ENCODE data around the gene RTN4RL1.

Gene RTN4RL1

DNA sequence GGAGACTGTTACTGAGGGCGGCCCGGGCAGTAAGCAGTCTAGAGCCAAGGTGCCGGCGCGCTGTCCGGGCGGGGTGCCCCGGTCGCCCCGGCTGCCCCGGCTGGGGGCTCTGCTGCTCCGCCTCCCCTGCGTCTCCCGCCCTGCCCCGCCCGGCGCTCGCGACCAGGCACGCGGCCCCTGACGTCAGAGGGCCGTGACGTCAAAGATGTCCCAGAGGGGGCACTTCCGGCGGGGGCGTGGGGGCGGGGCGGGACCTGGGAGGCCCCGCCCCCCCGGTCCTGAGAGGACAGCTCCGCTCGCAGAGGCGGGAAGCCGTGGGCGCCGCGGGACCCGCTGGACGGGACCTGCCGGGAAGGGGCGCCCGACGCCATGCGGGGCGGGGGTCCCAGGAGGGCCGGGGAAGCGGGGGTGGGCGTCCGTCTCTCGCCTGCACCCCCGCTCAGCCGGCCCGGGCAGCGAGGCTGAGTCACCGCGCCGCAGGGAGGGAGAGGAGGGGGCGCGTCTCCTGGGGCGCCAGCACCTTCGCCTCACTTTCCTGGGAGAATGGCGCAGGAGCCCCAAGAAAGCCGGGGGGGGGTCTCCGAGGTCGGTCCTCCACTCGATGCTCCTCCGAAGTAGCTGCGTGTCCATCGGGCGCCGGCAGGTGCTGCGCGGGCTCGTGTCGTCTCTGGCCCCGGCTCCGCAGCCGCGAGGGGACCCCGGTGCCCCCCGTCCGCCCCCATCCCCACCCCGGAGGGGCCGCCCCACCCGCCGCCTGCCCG, 25.3 kb upstream of the RTN4RL1 start:
- H3K23ac ChIP-seq (ENCODE audit: low read length): no peak overlapping the region
- H4K8ac ChIP-seq (ENCODE audit: low read depth, low read length): no peak overlapping the region
- H3K79me1 ChIP-seq (ENCODE audit: low read length): no peaks in the 10 kb centered on the region
- H4K5ac ChIP-seq (ENCODE audit: low read length): no peak overlapping the region
- peaks cover 3% of the 10 kb centered on the region for H3K4me1 ChIP-seq (ENCODE audit: control insufficient read depth, low read depth, low read length)
- H2AK5ac ChIP-seq (ENCODE audit: low read length): no peak overlapping the region
- no peaks in the 10 kb centered on the region for H3K36me3 ChIP-seq (ENCODE audit: control insufficient read depth, insufficient read depth, low read length)
- no peak overlapping the region for H3K18ac ChIP-seq (ENCODE audit: low read length)
- no peak overlapping the region for H3K27ac ChIP-seq (ENCODE audit: low read depth, low read length)
- no peak overlapping the region for H2BK15ac ChIP-seq (replicated peaks; ENCODE audit: low read depth)
- no peak overlapping the region for H2BK5ac ChIP-seq (ENCODE audit: low read length)
- DNase-seq: peak; percentile 77
- H2BK120ac ChIP-seq (ENCODE audit: low read depth, low read length): no peak overlapping the region
- WGBS (ENCODE audit: extremely low coverage, insufficient coverage, low lambda C conversion rate): no CpG with 5 or more reads among the region's 88 CpGs
- H3K4me2 ChIP-seq (ENCODE audit: low read length): no peak overlapping the region
- H3K4me3 ChIP-seq (ENCODE audit: low read length): no peak overlapping the region
- H3K56ac ChIP-seq (ENCODE audit: low read length): no peak overlapping the region
- no peak overlapping the region for H3K9ac ChIP-seq (ENCODE audit: low read length)
- H3K4ac ChIP-seq (ENCODE audit: low read depth, low read length): no peak overlapping the region
- H3K27me3 ChIP-seq (ENCODE audit: insufficient read depth, low read length, poor library complexity): peaks cover 32% of the 10 kb centered on the region
- H3K79me2 ChIP-seq (ENCODE audit: control insufficient read depth, insufficient read depth, low read length): no peaks in the 10 kb centered on the region

DNA sequence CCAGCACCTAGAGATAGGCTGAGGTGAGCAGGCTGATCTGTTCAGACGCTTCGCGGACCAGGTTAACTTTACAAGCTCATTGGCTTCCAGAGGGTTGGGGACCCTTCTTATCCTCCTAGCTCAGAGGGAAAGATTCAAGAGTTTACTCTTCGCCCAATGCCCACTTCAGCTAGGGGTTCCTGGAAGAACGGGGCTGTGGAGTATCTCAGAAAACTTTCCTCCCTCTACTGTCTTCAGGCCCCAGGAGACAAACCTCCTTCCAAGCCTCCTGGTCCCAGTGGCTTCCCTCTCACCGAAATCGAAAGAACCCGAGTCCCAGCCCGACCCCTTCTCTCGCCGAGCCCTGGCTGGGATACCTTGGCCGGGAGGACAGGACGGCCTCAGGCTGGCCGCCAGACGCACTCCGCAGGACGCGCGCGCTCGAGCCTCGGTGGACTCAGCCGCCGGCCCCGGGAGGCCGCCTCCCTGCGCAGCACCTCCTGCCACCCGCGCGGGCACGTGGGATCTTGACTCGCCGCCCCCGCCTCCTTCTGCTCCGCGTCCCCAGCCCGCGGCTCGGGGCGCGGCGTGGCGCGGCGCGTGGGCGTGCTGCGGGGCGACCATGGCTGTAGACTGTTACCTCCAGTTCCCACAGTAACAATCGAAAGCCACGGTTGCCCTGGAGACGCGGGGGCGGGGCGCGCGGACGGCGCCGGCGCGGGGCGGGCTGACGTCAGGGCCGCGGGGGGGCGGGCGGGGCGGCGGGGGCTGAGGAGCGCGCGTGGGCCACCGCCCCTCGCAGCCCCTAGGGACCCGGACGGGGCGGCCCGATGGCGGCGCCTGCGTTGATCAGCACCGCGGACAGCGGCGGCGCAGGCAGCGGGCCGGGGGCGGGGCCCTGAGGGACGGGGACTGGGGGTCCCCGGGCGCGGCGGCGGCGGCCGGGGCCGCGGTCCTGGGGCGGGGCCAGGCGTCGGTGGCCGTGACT, 24.5 kb upstream of the RTN4RL1 start:
- H3K27ac ChIP-seq (ENCODE audit: low read depth, low read length): peak overlapping the region; percentile 89
- H4K8ac ChIP-seq (ENCODE audit: low read depth, low read length): no peak overlapping the region
- peaks cover 3% of the 10 kb centered on the region for H3K4me1 ChIP-seq (ENCODE audit: control insufficient read depth, low read depth, low read length)
- H3K4me2 ChIP-seq (ENCODE audit: low read length): peak overlapping the region; percentile 80
- H3K27me3 ChIP-seq (ENCODE audit: insufficient read depth, low read length, poor library complexity): peaks cover 28% of the 10 kb centered on the region
- H3K36me3 ChIP-seq (ENCODE audit: control insufficient read depth, insufficient read depth, low read length): no peaks in the 10 kb centered on the region
- peak overlapping the region; percentile 37 for H2BK120ac ChIP-seq (ENCODE audit: low read depth, low read length)
- no peak overlapping the region for H2BK15ac ChIP-seq (replicated peaks; ENCODE audit: low read depth)
- no peaks in the 10 kb centered on the region for H3K79me1 ChIP-seq (ENCODE audit: low read length)
- peak overlapping the region; percentile 44 for H3K9ac ChIP-seq (ENCODE audit: low read length)
- H4K5ac ChIP-seq (ENCODE audit: low read length): no peak overlapping the region
- no peaks in the 10 kb centered on the region for H3K79me2 ChIP-seq (ENCODE audit: control insufficient read depth, insufficient read depth, low read length)
- peak overlapping the region; percentile 64 for H3K18ac ChIP-seq (ENCODE audit: low read length)
- no peak overlapping the region for H3K4ac ChIP-seq (ENCODE audit: low read depth, low read length)
- DNase-seq: peak; percentile 70
- H2AK5ac ChIP-seq (ENCODE audit: low read length): no peak overlapping the region
- H3K4me3 ChIP-seq (ENCODE audit: low read length): no peak overlapping the region
- H2BK5ac ChIP-seq (ENCODE audit: low read length): no peak overlapping the region
- H3K56ac ChIP-seq (ENCODE audit: low read length): peak overlapping the region; percentile 67
- H3K23ac ChIP-seq (ENCODE audit: low read length): no peak overlapping the region
- WGBS (ENCODE audit: extremely low coverage, insufficient coverage, low lambda C conversion rate): no CpG with 5 or more reads among the region's 104 CpGs

DNA sequence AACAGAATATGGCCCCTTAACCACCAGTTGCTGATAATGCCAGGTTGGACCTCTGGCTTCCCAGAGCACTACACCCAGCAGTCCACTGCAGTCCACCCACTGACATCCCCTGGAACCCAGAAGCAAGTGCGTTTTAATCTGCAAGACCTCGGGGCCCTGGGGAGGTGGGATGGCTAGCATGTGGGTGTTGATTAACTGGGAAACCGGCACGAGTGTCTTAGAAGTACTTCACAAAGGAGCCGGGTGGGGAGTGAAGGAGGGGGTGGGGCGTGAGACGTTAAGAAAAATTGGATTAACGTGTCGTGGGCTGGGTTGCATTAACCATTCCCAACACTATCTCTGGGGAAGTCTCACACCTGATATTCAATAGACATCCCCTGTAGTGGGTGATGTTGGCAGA, 23.7 kb upstream of the RTN4RL1 start:
- Histone ChIP-seq H4K5ac (ENCODE audit: low read length) (no peak overlapping the region), H3K4me1 (ENCODE audit: control insufficient read depth, low read depth, low read length) (peaks cover 3% of the 10 kb centered on the region), H3K4me2 (ENCODE audit: low read length) (no peak overlapping the region), H3K79me1 (ENCODE audit: low read length) (no peaks in the 10 kb centered on the region), H3K79me2 (ENCODE audit: control insufficient read depth, insufficient read depth, low read length) (no peaks in the 10 kb centered on the region), H3K27me3 (ENCODE audit: insufficient read depth, low read length, poor library complexity) (peaks cover 21% of the 10 kb centered on the region), H2BK15ac (replicated peaks; ENCODE audit: low read depth) (no peak overlapping the region), H2AK5ac (ENCODE audit: low read length) (no peak overlapping the region), H4K8ac (ENCODE audit: low read depth, low read length) (no peak overlapping the region), H3K27ac (ENCODE audit: low read depth, low read length) (no peak overlapping the region), H2BK5ac (ENCODE audit: low read length) (no peak overlapping the region), H2BK120ac (ENCODE audit: low read depth, low read length) (no peak overlapping the region), H3K18ac (ENCODE audit: low read length) (no peak overlapping the region), H3K4me3 (ENCODE audit: low read length) (no peak overlapping the region), H3K23ac (ENCODE audit: low read length) (no peak overlapping the region), H3K56ac (ENCODE audit: low read length) (no peak overlapping the region), H3K36me3 (ENCODE audit: control insufficient read depth, insufficient read depth, low read length) (no peaks in the 10 kb centered on the region), H3K9ac (ENCODE audit: low read length) (no peak overlapping the region), H3K4ac (ENCODE audit: low read depth, low read length) (no peak overlapping the region)
- DNase-seq: peak; percentile 90
- WGBS (ENCODE audit: extremely low coverage, insufficient coverage, low lambda C conversion rate): no CpG with 5 or more reads among the region's 9 CpGs

DNA sequence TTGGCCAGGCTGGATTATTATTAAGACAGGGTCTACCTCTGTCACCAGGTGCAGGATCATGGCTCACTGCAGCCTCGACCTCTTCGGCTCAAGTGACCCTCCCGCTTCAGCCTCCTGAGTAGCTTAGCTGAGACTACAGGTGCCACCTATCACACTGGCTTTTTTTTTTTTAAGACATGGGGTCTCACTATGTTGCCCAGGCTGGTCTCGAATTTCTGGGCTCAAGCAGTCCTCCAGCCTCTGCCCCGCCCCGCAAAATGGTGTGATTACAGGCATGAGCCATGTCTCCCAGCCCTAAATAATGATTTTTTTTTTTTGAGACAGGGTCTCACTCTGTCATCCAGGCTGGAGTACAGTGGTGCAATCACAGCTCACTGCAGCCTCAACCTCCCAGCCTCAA, 22.5 kb upstream of the RTN4RL1 start:
- Histone ChIP-seq H3K56ac (ENCODE audit: low read length) (no peak overlapping the region), H3K79me1 (ENCODE audit: low read length) (peaks cover 2% of the 10 kb centered on the region), H3K4ac (ENCODE audit: low read depth, low read length) (no peak overlapping the region), H4K8ac (ENCODE audit: low read depth, low read length) (no peak overlapping the region), H3K27me3 (ENCODE audit: insufficient read depth, low read length, poor library complexity) (peaks cover 12% of the 10 kb centered on the region), H3K4me2 (ENCODE audit: low read length) (no peak overlapping the region), H3K4me1 (ENCODE audit: control insufficient read depth, low read depth, low read length) (peaks cover 3% of the 10 kb centered on the region), H3K4me3 (ENCODE audit: low read length) (no peak overlapping the region), H3K18ac (ENCODE audit: low read length) (no peak overlapping the region), H3K79me2 (ENCODE audit: control insufficient read depth, insufficient read depth, low read length) (no peaks in the 10 kb centered on the region), H2BK120ac (ENCODE audit: low read depth, low read length) (no peak overlapping the region), H3K36me3 (ENCODE audit: control insufficient read depth, insufficient read depth, low read length) (no peaks in the 10 kb centered on the region), H3K23ac (ENCODE audit: low read length) (no peak overlapping the region), H3K9ac (ENCODE audit: low read length) (no peak overlapping the region), H2AK5ac (ENCODE audit: low read length) (no peak overlapping the region), H2BK15ac (replicated peaks; ENCODE audit: low read depth) (no peak overlapping the region), H3K27ac (ENCODE audit: low read depth, low read length) (no peak overlapping the region), H2BK5ac (ENCODE audit: low read length) (no peak overlapping the region), H4K5ac (ENCODE audit: low read length) (no peak overlapping the region)
- no peak for DNase-seq
- WGBS (ENCODE audit: extremely low coverage, insufficient coverage, low lambda C conversion rate): no CpG with 5 or more reads among the region's 6 CpGs

DNA sequence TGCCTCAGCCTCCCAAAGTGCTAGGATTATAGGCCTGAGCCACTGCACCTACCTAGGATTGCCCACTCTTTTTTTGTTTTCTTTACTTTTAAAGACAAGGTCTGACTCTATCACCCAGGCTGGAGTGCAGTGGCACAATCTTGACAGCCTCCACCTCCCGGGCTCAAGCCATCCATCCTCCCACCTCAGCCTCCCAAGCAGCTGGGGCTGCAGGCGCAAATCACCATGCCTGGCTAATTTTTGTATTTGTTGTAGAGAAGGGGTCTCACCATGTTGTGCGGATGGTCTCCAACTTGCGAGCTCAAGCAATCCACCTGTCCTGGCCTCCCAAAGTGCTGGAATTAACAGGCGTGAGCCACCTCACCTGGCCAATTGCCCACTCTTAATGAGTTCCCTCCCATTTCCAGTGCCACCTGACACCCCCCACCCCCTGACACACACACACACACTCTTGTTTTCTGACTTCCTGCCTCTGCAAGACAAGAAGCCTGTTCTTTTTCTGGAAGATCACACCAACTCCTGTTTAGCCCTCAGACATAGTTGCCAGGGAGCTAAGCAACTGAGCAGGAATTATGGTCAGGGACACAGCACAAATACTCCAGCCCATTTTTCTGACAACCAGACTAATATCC, 19.2 kb upstream of the RTN4RL1 start:
- Histone ChIP-seq H3K79me2 (ENCODE audit: control insufficient read depth, insufficient read depth, low read length) (no peaks in the 10 kb centered on the region), H3K4me1 (ENCODE audit: control insufficient read depth, low read depth, low read length) (peaks cover 3% of the 10 kb centered on the region), H3K79me1 (ENCODE audit: low read length) (peaks cover 2% of the 10 kb centered on the region), H3K9ac (ENCODE audit: low read length) (no peak overlapping the region), H3K18ac (ENCODE audit: low read length) (no peak overlapping the region), H2AK5ac (ENCODE audit: low read length) (no peak overlapping the region), H3K23ac (ENCODE audit: low read length) (no peak overlapping the region), H4K8ac (ENCODE audit: low read depth, low read length) (no peak overlapping the region), H3K4me2 (ENCODE audit: low read length) (no peak overlapping the region), H2BK15ac (replicated peaks; ENCODE audit: low read depth) (no peak overlapping the region), H3K27me3 (ENCODE audit: insufficient read depth, low read length, poor library complexity) (no peaks in the 10 kb centered on the region), H3K56ac (ENCODE audit: low read length) (no peak overlapping the region), H3K4ac (ENCODE audit: low read depth, low read length) (no peak overlapping the region), H3K27ac (ENCODE audit: low read depth, low read length) (no peak overlapping the region), H4K5ac (ENCODE audit: low read length) (no peak overlapping the region), H3K4me3 (ENCODE audit: low read length) (no peak overlapping the region), H2BK120ac (ENCODE audit: low read depth, low read length) (no peak overlapping the region), H3K36me3 (ENCODE audit: control insufficient read depth, insufficient read depth, low read length) (no peaks in the 10 kb centered on the region), H2BK5ac (ENCODE audit: low read length) (no peak overlapping the region)
- WGBS (ENCODE audit: extremely low coverage, insufficient coverage, low lambda C conversion rate): no CpG with 5 or more reads among the region's 5 CpGs
- no peak for DNase-seq

Data from mesendoderm (in vitro differentiated cells).